HCT116 (cell line): ENCODE measurements around the gene DHRS13. TPM values are rescaled to one million over a fixed set of nuclear protein-coding genes. Genes with fewer than 3 reads are reported as not detected.

ENCODE experiments used
- ATAC-seq: fragments of 200-7000 bp; cut with Tn5 transposase; 2 replicates; pipeline ENCODE4 v1.9.1; 2020; ENCODE audit warnings: mild to moderate bottlenecking, moderate library complexity
- BruUV-seq: library from RNA; stranded (reverse); fragments of 400-500 nt; replicated peaks from 2 replicates; lab custom pipeline; 2021; lab: Mats Ljungman, UMichigan
- CTCF ChIA-PET: fragments of 300-600 bp; sonication (Branson Sonifier 250); formaldehyde crosslinking; loops from one replicate; lab custom pipeline; 2021; ENCODE audit warnings: antibody characterized with exemption; lab: Charles Lee
- POLR2A ChIA-PET: fragments of 300-600, 350-600 bp; sonication (Branson Sonifier 250); formaldehyde crosslinking; loops from one replicate; lab custom pipeline; 2021; ENCODE audit warnings: antibody characterized with exemption; lab: Charles Lee
- RAD21 ChIA-PET, 2 experiments: fragments of 300-600 bp; sonication (Branson Sonifier 250); formaldehyde crosslinking; loops; one replicate each; lab custom pipeline; 2023; ENCODE audit warnings: low total read pairs in 2 of 2; ENCODE audit not compliant: uncharacterized antibody in 2 of 2, unreplicated experiment in 2 of 2, low non-redundant PET in 1 of 2; lab: Charles Lee
- DNase-seq: peaks from one replicate; pipeline ENCODE4 v3.0.0-alpha.2; 2010; ENCODE audit warnings: low read depth, low spot score
- H2AFZ ChIP-seq: fragments of 200-600 bp; shearing (Covaris generic), sonication (generic); 2 replicates; pipeline ENCODE4 v1.6.1; 2017; ENCODE audit warnings: low read depth, mixed run types, mixed read lengths, antibody characterized with exemption, low read length; ENCODE audit not compliant: poor library complexity, severe bottlenecking
- H3K27ac ChIP-seq: 2 replicates; pipeline ENCODE4 v1.5.1; 2012; ENCODE audit warnings: low read depth, low read length
- H3K27me3 ChIP-seq: fragments of 200-600 bp; sonication (generic); 2 replicates; pipeline ENCODE4 v1.6.1; 2016; ENCODE audit warnings: mixed run types, low read length, mixed read lengths; ENCODE audit not compliant: insufficient read depth
- H3K36me3 ChIP-seq, 2 experiments: fragments of 200-500 bp in 1 of 2; fragments of 200-600 bp in 1 of 2; sonication (Bioruptor generic) in 1 of 2; sonication (generic) in 1 of 2; 2 replicates each; pipeline versions ENCODE4 v1.5.1 to v1.6.1; 2014 to 2016; ENCODE audit warnings: low read length in 2 of 2, inconsistent platforms in 1 of 2, mixed read lengths in 1 of 2, mixed run types in 1 of 2; ENCODE audit not compliant: insufficient read depth in 2 of 2, control insufficient read depth in 1 of 2
- H3K4me1 ChIP-seq, 2 experiments: fragments of 200-600 bp in 1 of 2; sonication (generic) in 1 of 2; 2 replicates each; pipeline versions ENCODE4 v1.5.1 to v1.6.1; 2012 to 2017; ENCODE audit warnings: low read length in 2 of 2, inconsistent platforms in 1 of 2, mild to moderate bottlenecking in 1 of 2, mixed read lengths in 1 of 2, mixed run types in 1 of 2, moderate library complexity in 1 of 2; ENCODE audit not compliant: insufficient read depth in 2 of 2, control insufficient read depth in 1 of 2
- H3K4me2 ChIP-seq: fragments of 200-600 bp; sonication (generic); 2 replicates; pipeline ENCODE4 v1.6.1; 2017; ENCODE audit warnings: mixed run types, low read length, mixed read lengths
- H3K4me3 ChIP-seq, 2 experiments: fragments of 200-600 bp in 1 of 2; sonication (generic) in 1 of 2; replicated peaks in 1 of 2; 2 replicates each; pipeline ENCODE4 v1.5.1; 2011 to 2016; ENCODE audit warnings: low read length in 2 of 2, control low read depth in 1 of 2, low read depth in 1 of 2, mild to moderate bottlenecking in 1 of 2, mixed read lengths in 1 of 2, mixed run types in 1 of 2
- H3K79me2 ChIP-seq: fragments of 200-600 bp; sonication (generic); 2 replicates; pipeline ENCODE4 v1.6.1; 2017; ENCODE audit warnings: mild to moderate bottlenecking, mixed run types, low read length, moderate library complexity, mixed read lengths; ENCODE audit not compliant: insufficient read depth
- H3K9ac ChIP-seq: fragments of 200-600 bp; sonication (generic); 2 replicates; pipeline ENCODE4 v1.6.1; 2016; ENCODE audit warnings: low read length, mixed read lengths
- H3K9me2 ChIP-seq: fragments of 200-600 bp; sonication (generic), shearing (Covaris generic); 2 replicates; pipeline ENCODE4 v1.6.1; 2017; ENCODE audit warnings: mixed run types, mild to moderate bottlenecking, moderate library complexity; ENCODE audit not compliant: insufficient read depth
- H3K9me3 ChIP-seq, 2 experiments: fragments of 200-500 bp in 1 of 2; fragments of 200-600 bp in 1 of 2; sonication (Bioruptor generic) in 1 of 2; sonication (generic) in 1 of 2; 2 replicates each; pipeline ENCODE4 v1.6.1; 2014 to 2017; ENCODE audit warnings: low read length in 2 of 2, mixed read lengths in 2 of 2, inconsistent platforms in 1 of 2, low read depth in 1 of 2, mild to moderate bottlenecking in 1 of 2, mixed run types in 1 of 2, moderate library complexity in 1 of 2; ENCODE audit not compliant: control insufficient read depth in 1 of 2, insufficient read depth in 1 of 2
- H4K20me1 ChIP-seq: fragments of 200-600 bp; sonication (generic), shearing (Covaris generic); 2 replicates; pipeline ENCODE4 v1.6.1; 2017; ENCODE audit warnings: mixed run types, mild to moderate bottlenecking, moderate library complexity; ENCODE audit not compliant: insufficient read depth
- ELF1 ChIP-seq: IDR thresholded peaks from 2 replicates; pipeline ENCODE4 v1.6.1; 2012; ENCODE audit warnings: low read depth, borderline replicate concordance
- FOSL1 ChIP-seq: IDR thresholded peaks from 2 replicates; pipeline ENCODE4 v1.6.1; 2012; ENCODE audit warnings: low read depth
- POLR2A ChIP-seq: IDR thresholded peaks from 2 replicates; pipeline ENCODE4 v1.7.0; 2011; ENCODE audit warnings: borderline replicate concordance; ENCODE audit not compliant: insufficient read depth, insufficient read length; ENCODE audit errors: extremely low read depth
- RAD21 ChIP-seq: IDR thresholded peaks from 2 replicates; pipeline ENCODE4 v1.6.1; 2012; ENCODE audit warnings: low read depth, mild to moderate bottlenecking
- SIN3A ChIP-seq: IDR thresholded peaks from 2 replicates; pipeline ENCODE4 v1.6.1; 2012; ENCODE audit warnings: low read depth
- SRF ChIP-seq: IDR thresholded peaks from 2 replicates; pipeline ENCODE4 v1.6.1; 2012; ENCODE audit warnings: low read depth
- TCF7L2 ChIP-seq: IDR thresholded peaks from 2 replicates; pipeline ENCODE4 v1.7.0; 2011; ENCODE audit warnings: borderline replicate concordance, inconsistent platforms; ENCODE audit not compliant: insufficient read depth, insufficient read length; ENCODE audit errors: extremely low read depth
- YY1 ChIP-seq: IDR thresholded peaks from 2 replicates; pipeline ENCODE4 v1.6.1; 2011; ENCODE audit warnings: low read length, low read depth, moderate library complexity, mild to moderate bottlenecking; ENCODE audit not compliant: insufficient replicate concordance; ENCODE audit errors: extremely low read depth
- ZBTB33 ChIP-seq: IDR thresholded peaks from 2 replicates; pipeline ENCODE4 v1.6.1; 2011; ENCODE audit warnings: mild to moderate bottlenecking, low read length, moderate library complexity; ENCODE audit not compliant: insufficient replicate concordance; ENCODE audit errors: extremely low read depth
- ZFX ChIP-seq: fragments of 450-650 bp; IDR thresholded peaks from 2 replicates; pipeline ENCODE4 v1.6.1; 2017
- intact Hi-C: fragments of 100-400 bp; cut with micrococcal nuclease; formaldehyde crosslinking; loops from 2 replicates; pipeline ENCODE4 v1.10.0; 2022
- total RNA-seq: library from RNA; stranded (reverse); gene quantifications from one replicate; pipeline ENCODE4 v1.2.1, GENCODE V29; 2021; ENCODE audit not compliant: unreplicated experiment

DHRS13 gene
- total RNA-seq, 1 experiment from 2014 or later = 13.5 TPM

- peak overlapping the region; percentile 97 for H3K27ac ChIP-seq
- peak overlapping the region; percentile 20 for H2AFZ ChIP-seq
- intact Hi-C loops = no loop called here
These were observed 4.9 kb downstream of the DHRS13 start for GRCh38 chr17:28897769-28898526.

More at GRCh38 chr17:28897769-28898526, 4.9 kb downstream of the DHRS13 start:
- peaks cover 25 to 39% of the 10 kb centered on the region in 2 experiments; a peak in 3 of 4 replicates for H3K4me1 ChIP-seq
- H3K4me2 ChIP-seq = peak overlapping the region; percentile 89
- H3K9me3 ChIP-seq = no peaks in the 10 kb centered on the region
- H4K20me1 ChIP-seq = no peaks in the 10 kb centered on the region
- CTCF ChIA-PET = interaction anchor here (1.2 to 1.9 kb wide), 4 partner anchors 134 to 172 kb away, joined by 3 to 7 read pairs (median 5); partner anchors contain the start of gene TLCD1
- TF ChIP-seq POLR2A (peak; percentile 14), TCF7L2 (peak; percentile 9), ELF1 (no peak), YY1 (no peak), RAD21 (no peak), ZBTB33 (no peak), SRF (no peak), SIN3A (no peak), ZFX (0 out of 2 replicates have a peak, but pooled peaks have one; percentile 46), FOSL1 (no peak)
- TF ChIP-seq, all 23 proteins: peak for 3
- POLR2A ChIA-PET = interaction anchor here (0.9 to 2.0 kb wide), 4 partner anchors 19 to 171 kb away, joined by 3 to 7 read pairs (median 4); partner anchors contain the start of genes PHF12 and TLCD1
- peak overlapping the region; percentile 86 for H3K9ac ChIP-seq
- RAD21 ChIA-PET = interaction anchor here in 1 of 2 experiments (1.1 kb wide), 1 partner anchor 171 kb away, joined by 4 read pairs; no protein-coding TSS in a partner anchor
- BruUV-seq = no TSS peak
- peak overlapping the region; percentile 83 to 96 for H3K4me3 ChIP-seq
- H3K27me3 ChIP-seq = no peaks in the 10 kb centered on the region
- H3K9me2 ChIP-seq = no peaks in the 10 kb centered on the region
- ATAC-seq (peak; percentile 38), DNase-seq (no peak)
- 0 out of 4 replicates have a peak, but pooled peaks cover 0 to 6% of the 10 kb centered on the region in 2 experiments for H3K36me3 ChIP-seq
- H3K79me2 ChIP-seq = peaks cover 25% of the 10 kb centered on the region
